RCC 7860 (cell line): ENCODE results near the gene TCF25.
"Not testable (repeated sequence)": the region's sequence is repeated elsewhere in the genome, so short reads cannot be mapped to it uniquely, and the experiment has no call there.

Experiments used
- DNase-seq: peaks from one replicate; pipeline ENCODE4 v3.0.0-alpha.2; 2015; ENCODE audit warnings: low spot score
- FAIRE-seq: peaks from 2 replicates; lab custom pipeline; 2012; peaks lifted over from hg19 to GRCh38; lab: Jason Lieb, UNC

Gene TCF25

GRCh38 chr16:89873109-89873971 is at the start of gene TCF25:
TCF25 (plus strand) TSS chr16:89873592; CDS start chr16:89873668, 76 bp downstream.
- FAIRE-seq: no peak
- peak; percentile 69 for DNase-seq

GRCh38 chr16:89823824-89824148 is 49.6 kb upstream of the TCF25 start:
- FAIRE-seq, DNase-seq: not testable (repeated sequence)

GRCh38 chr16:89826531-89827382 is 46.6 kb upstream of the TCF25 start:
- DNase-seq (no peak), FAIRE-seq (no peak)

- FAIRE-seq: no peak
Measured at GRCh38 chr16:89827383-89828198, 45.8 kb upstream of the TCF25 start.

GRCh38 chr16:89828199-89828869 is 45.1 kb upstream of the TCF25 start, which contains the start of gene SPIRE2:
SPIRE2 (plus strand) TSS chr16:89828475; CDS start chr16:89828551, 76 bp downstream.
- FAIRE-seq (no peak), DNase-seq (peak; percentile 54)

More at GRCh38 chr16:89827383-89828198, 45.8 kb upstream of the TCF25 start:
- DNase-seq: peak; percentile 50

- FAIRE-seq: no peak
- no peak for DNase-seq
Measured at GRCh38 chr16:89828870-89829629, 44.3 kb upstream of the TCF25 start.

GRCh38 chr16:89829630-89830437 is 43.6 kb upstream of the TCF25 start:
- DNase-seq (no peak), FAIRE-seq (no peak)

GRCh38 chr16:89831810-89832328 is 41.5 kb upstream of the TCF25 start:
- DNase-seq (no peak), FAIRE-seq (no peak)

- not testable (repeated sequence) for DNase-seq, FAIRE-seq
Measured at GRCh38 chr16:89833664-89834363, 39.6 kb upstream of the TCF25 start.

- not testable (repeated sequence) for FAIRE-seq, DNase-seq
Measured at GRCh38 chr16:89834813-89835363, 38.5 kb upstream of the TCF25 start.

- FAIRE-seq, DNase-seq: not testable (repeated sequence)
Measured at GRCh38 chr16:89836484-89836883, 36.9 kb upstream of the TCF25 start.

GRCh38 chr16:89837014-89837546 is 36.3 kb upstream of the TCF25 start:
- no peak for FAIRE-seq

GRCh38 chr16:89841275-89841674 is 32.1 kb upstream of the TCF25 start:
- FAIRE-seq (no peak), DNase-seq (no peak)

More at GRCh38 chr16:89837014-89837546, 36.3 kb upstream of the TCF25 start:
- DNase-seq: no peak

- peak; percentile 55 for DNase-seq
Measured at GRCh38 chr16:89842471-89843408, 30.7 kb upstream of the TCF25 start.

GRCh38 chr16:89843409-89844350 is 29.7 kb upstream of the TCF25 start:
- DNase-seq (no peak), FAIRE-seq (no peak)

More at GRCh38 chr16:89842471-89843408, 30.7 kb upstream of the TCF25 start:
- no peak for FAIRE-seq
